Karpas-422 (cell line): Measurements from ENCODE around the gene RND2. TPM values are rescaled to one million over a fixed set of nuclear protein-coding genes. Genes with fewer than 3 reads are reported as not detected.
"Not testable (repeated sequence)": the region's sequence is repeated elsewhere in the genome, so short reads cannot be mapped to it uniquely, and the experiment has no call there.

Experiments
- DNase-seq: peaks from one replicate; pipeline ENCODE4 v3.0.0-alpha.2; 2015
- H2AFZ ChIP-seq: fragments of 200-600 bp; sonication (generic); 2 replicates; pipeline ENCODE4 v1.6.1; 2014; ENCODE audit warnings: antibody characterized with exemption, low read length, mixed read lengths
- H3K27ac ChIP-seq: fragments of 200-600 bp; sonication (generic); 2 replicates; pipeline ENCODE4 v1.5.1; 2014; ENCODE audit warnings: mild to moderate bottlenecking, low read length, moderate library complexity
- H3K27me3 ChIP-seq: fragments of 200-600 bp; sonication (generic); 2 replicates; pipeline ENCODE4 v1.6.1; 2014; ENCODE audit warnings: low read length, mixed read lengths
- H3K36me3 ChIP-seq: fragments of 200-600 bp; sonication (generic); 2 replicates; pipeline ENCODE4 v1.6.1; 2014; ENCODE audit warnings: low read length, mixed read lengths; ENCODE audit not compliant: insufficient read depth
- H3K4me1 ChIP-seq: fragments of 200-600 bp; sonication (generic); 2 replicates; pipeline ENCODE4 v1.6.1; 2014; ENCODE audit warnings: mild to moderate bottlenecking, low read length, mixed read lengths
- H3K4me2 ChIP-seq: fragments of 200-600 bp; sonication (generic); 2 replicates; pipeline ENCODE4 v1.6.1; 2014; ENCODE audit warnings: low read length, low read depth, mild to moderate bottlenecking; ENCODE audit not compliant: poor library complexity, severe bottlenecking
- H3K4me3 ChIP-seq: fragments of 200-600 bp; sonication (generic); 2 replicates; pipeline ENCODE4 v1.5.1; 2014; ENCODE audit warnings: mild to moderate bottlenecking, antibody characterized with exemption, low read length, mixed read lengths
- H3K79me2 ChIP-seq: fragments of 200-600 bp; sonication (generic); 2 replicates; pipeline ENCODE4 v1.6.1; 2014; ENCODE audit warnings: mild to moderate bottlenecking, low read length, mixed read lengths
- H3K9ac ChIP-seq: fragments of 200-600 bp; sonication (generic); 2 replicates; pipeline ENCODE4 v1.6.0; 2014; ENCODE audit warnings: low read length
- H3K9me2 ChIP-seq: fragments of 200-600 bp; sonication (generic), shearing (Covaris generic); replicated peaks from 2 replicates; pipeline ENCODE4 v1.6.0; 2014; ENCODE audit warnings: mild to moderate bottlenecking, low read length, moderate library complexity; ENCODE audit not compliant: insufficient read depth
- H3K9me3 ChIP-seq: fragments of 300-700, 200-600 bp; sonication (generic); 2 replicates; pipeline ENCODE4 v1.6.1; 2014; ENCODE audit warnings: low read length, mixed read lengths
- H4K20me1 ChIP-seq: fragments of 200-600 bp; sonication (generic); 2 replicates; pipeline ENCODE4 v1.6.1; 2014; ENCODE audit warnings: mild to moderate bottlenecking, antibody characterized with exemption, low read length, low read depth; ENCODE audit not compliant: insufficient read depth
- total RNA-seq: library from RNA; depleted of rRNA; stranded (reverse); fragments of >200 nt; shearing (Covaris generic); gene quantifications from 2 replicates; pipeline ENCODE4 v1.2.3, GENCODE V29; 2014; ENCODE audit warnings: low replicate concordance

RND2 gene
- total RNA-seq, 1 experiment from 2014 or later, result 0.30 TPM

DNA sequence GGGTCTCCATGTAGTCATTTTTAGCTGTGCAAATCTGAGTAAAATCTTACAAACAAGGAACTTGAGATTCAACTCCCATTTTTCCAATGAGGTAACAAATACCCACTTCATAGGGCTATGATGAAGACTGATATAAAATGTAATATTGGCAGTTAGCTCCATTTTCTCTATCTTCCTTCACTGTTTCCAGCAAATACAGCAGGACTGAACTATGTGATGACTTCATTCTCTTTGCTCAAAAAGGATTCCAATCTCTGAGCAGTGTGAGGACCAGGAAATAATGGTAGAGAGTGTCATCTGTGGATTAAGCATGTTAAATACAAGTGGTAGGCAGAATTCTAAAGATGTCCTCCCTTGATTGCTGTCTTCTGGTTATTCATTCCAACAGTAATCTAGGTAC is 18.3 kb downstream of the RND2 start:
- no peak for DNase-seq
- Histone ChIP-seq H3K27me3 (no peaks in the 10 kb centered on the region), H3K36me3 (peaks cover 16% of the 10 kb centered on the region; the same call in 1 of the 2 replicates)

DNA sequence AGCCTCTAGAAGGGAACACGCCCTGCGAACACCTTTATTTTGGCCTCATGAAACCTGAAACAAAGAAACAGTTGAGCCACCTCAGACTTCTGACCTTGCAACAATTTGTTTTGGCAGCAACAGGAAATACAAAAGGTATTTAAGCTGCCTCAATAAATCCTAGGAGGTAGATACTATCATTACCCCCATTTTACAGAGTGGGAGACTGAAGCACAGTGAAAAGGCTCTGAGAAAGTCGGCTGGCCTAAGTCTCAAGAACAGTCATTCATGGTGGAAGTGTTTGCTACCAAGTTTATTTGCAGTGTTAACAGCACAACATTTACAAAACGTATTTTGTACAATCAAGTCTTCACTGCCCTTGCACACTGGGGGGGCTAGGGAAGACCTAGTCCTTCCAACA is 19.0 kb downstream of the RND2 start:
- Histone ChIP-seq H3K4me1 (peaks cover 26% of the 10 kb centered on the region), H3K27me3 (no peaks in the 10 kb centered on the region), H3K36me3 (peaks cover 21% of the 10 kb centered on the region; the same call in 1 of the 2 replicates), H2AFZ (no peak overlapping the region), H3K9me2 (no peaks in the 10 kb centered on the region), H3K4me3 (no peak overlapping the region), H3K9ac (no peak overlapping the region), H3K79me2 (no peaks in the 10 kb centered on the region), H4K20me1 (no peaks in the 10 kb centered on the region), H3K27ac (no peak overlapping the region), H3K9me3 (no peaks in the 10 kb centered on the region), H3K4me2 (no peak overlapping the region)
- DNase-seq, result no peak

More for the DNA sequence above, 18.3 kb downstream of the RND2 start:
- Histone ChIP-seq H3K4me2 (no peak overlapping the region), H3K79me2 (no peaks in the 10 kb centered on the region), H3K9me2 (no peaks in the 10 kb centered on the region), H3K4me1 (peaks cover 26% of the 10 kb centered on the region), H2AFZ (no peak overlapping the region), H3K9me3 (no peaks in the 10 kb centered on the region), H3K9ac (no peak overlapping the region), H4K20me1 (no peaks in the 10 kb centered on the region), H3K4me3 (no peak overlapping the region), H3K27ac (no peak overlapping the region)

DNA sequence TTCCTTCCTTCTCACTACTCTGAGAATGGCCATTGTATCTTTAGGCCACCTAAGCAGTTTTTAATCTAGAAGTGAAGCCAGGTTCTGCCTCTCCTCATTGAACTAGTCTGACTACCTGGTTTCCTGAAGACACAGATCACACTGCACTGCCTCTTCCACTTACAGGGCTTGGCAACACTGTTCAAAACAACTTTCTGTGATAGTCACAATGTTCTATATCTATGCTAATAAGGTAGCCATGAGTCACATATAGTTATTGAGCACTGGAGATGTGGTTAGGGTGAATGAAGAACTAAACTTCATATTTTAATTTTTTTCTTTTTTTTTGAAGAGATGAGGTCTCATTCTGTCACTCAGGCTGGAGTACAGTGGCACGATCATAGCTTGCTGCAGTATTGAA is 26.9 kb downstream of the RND2 start:
- no peak overlapping the region for H3K27ac ChIP-seq
- no peaks in the 10 kb centered on the region for H3K79me2 ChIP-seq
- no peak for DNase-seq
- H3K4me3 ChIP-seq, result no peak overlapping the region
- H3K4me1 ChIP-seq, result no peaks in the 10 kb centered on the region
- H4K20me1 ChIP-seq, result no peaks in the 10 kb centered on the region
- H3K36me3 ChIP-seq, result peaks cover 50% of the 10 kb centered on the region; the same call in 1 of the 2 replicates
- no peak overlapping the region for H2AFZ ChIP-seq
- no peaks in the 10 kb centered on the region for H3K27me3 ChIP-seq
- no peak overlapping the region for H3K9ac ChIP-seq
- no peaks in the 10 kb centered on the region for H3K9me3 ChIP-seq
- H3K9me2 ChIP-seq, result no peaks in the 10 kb centered on the region
- no peak overlapping the region for H3K4me2 ChIP-seq

DNA sequence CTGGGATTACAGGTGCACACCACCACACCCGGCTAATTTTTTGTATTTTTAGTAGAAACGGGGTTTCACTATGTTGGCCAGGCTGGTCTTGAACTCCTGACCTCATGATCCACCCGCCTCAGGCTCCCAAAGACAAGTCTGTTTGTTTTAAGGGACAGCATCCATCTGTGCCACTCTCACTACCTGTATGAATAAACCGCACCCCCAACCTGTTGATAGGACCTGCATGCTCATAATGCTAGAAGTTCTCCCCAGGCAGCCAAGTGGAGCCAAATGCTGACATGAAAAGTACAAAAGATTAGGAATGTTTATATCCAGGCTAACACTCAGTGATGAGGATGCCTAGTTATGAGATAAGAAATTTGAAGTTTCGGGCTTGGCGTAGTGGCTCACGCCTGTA is 28.0 kb downstream of the RND2 start:
- H3K9me3 ChIP-seq, H3K4me1 ChIP-seq, H3K9me2 ChIP-seq, H3K27me3 ChIP-seq, H3K27ac ChIP-seq, H3K4me3 ChIP-seq, H2AFZ ChIP-seq, H3K4me2 ChIP-seq, H4K20me1 ChIP-seq, DNase-seq, H3K79me2 ChIP-seq, H3K9ac ChIP-seq: not testable (repeated sequence)
- peaks cover 46% of the 10 kb centered on the region; the same call in 1 of the 2 replicates for H3K36me3 ChIP-seq

DNA sequence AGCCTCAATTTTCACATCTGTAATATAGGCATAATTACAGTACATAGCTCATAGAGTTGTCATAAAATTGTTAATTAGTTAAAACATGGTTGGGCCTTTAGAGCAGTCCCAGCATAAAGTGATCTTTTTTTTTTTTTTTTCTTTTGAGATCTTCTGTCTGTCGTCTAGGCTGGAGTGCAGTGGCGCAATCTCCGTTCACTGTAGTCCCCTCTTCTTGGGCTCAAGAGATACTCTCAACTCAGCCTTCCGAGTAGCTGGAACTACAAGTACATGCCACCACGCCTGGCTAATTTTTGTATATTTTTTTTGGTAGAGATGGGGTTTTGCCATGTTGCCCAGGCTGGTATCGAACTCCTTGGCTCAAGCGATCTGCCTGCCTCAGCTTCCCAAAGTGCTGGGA is 31.0 kb downstream of the RND2 start:
- no peaks in the 10 kb centered on the region for H3K4me1 ChIP-seq
- no peak overlapping the region for H2AFZ ChIP-seq
- H3K4me2 ChIP-seq, result no peak overlapping the region
- no peak for DNase-seq
- H3K36me3 ChIP-seq, result peaks cover 34% of the 10 kb centered on the region; the same call in 1 of the 2 replicates
- no peaks in the 10 kb centered on the region for H3K79me2 ChIP-seq
- H4K20me1 ChIP-seq, result no peaks in the 10 kb centered on the region
- H3K9me2 ChIP-seq, result no peaks in the 10 kb centered on the region
- no peak overlapping the region for H3K27ac ChIP-seq
- H3K4me3 ChIP-seq, result no peak overlapping the region
- H3K27me3 ChIP-seq, result no peaks in the 10 kb centered on the region
- no peak overlapping the region for H3K9ac ChIP-seq
- no peaks in the 10 kb centered on the region for H3K9me3 ChIP-seq

DNA sequence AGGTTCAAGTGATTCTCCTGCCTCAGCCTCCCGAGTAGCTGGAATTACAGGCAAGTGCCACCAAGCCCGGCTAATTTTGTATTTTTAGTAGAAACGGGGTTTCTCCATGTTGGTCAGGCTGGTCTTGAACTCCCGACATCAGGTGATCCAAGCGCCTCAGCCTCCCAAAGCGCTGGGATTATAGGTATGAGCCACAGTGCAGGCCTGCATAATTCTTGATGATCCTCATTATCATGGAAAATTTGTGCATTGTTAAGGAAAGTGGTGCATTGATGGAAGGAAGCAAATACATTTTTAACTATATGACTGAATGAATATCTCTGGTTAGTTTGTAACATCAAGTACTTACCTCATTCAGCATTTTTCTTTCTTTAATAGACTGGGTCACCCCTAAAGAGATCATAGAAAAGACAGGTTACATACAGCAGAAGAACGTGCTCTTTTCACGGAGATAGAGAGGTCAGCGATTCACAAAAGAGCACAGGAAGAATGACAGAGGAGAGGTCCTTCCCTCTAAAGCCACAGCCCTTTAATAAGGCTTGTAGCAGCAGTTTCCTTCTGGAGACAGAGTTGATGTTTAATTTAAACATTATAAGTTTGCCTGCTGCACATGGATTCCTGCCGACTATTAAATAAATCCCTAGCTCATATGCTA is 38.1 kb downstream of the RND2 start:
- Histone ChIP-seq H3K4me3 (no peak overlapping the region), H3K9ac (no peak overlapping the region), H3K9me3 (no peaks in the 10 kb centered on the region), H4K20me1 (no peaks in the 10 kb centered on the region), H3K36me3 (peaks cover 21% of the 10 kb centered on the region; the same call in 1 of the 2 replicates), H2AFZ (no peak overlapping the region), H3K27ac (no peak overlapping the region), H3K4me1 (no peaks in the 10 kb centered on the region), H3K27me3 (no peaks in the 10 kb centered on the region), H3K79me2 (no peaks in the 10 kb centered on the region), H3K4me2 (no peak overlapping the region), H3K9me2 (no peaks in the 10 kb centered on the region)
- DNase-seq, result no peak

DNA sequence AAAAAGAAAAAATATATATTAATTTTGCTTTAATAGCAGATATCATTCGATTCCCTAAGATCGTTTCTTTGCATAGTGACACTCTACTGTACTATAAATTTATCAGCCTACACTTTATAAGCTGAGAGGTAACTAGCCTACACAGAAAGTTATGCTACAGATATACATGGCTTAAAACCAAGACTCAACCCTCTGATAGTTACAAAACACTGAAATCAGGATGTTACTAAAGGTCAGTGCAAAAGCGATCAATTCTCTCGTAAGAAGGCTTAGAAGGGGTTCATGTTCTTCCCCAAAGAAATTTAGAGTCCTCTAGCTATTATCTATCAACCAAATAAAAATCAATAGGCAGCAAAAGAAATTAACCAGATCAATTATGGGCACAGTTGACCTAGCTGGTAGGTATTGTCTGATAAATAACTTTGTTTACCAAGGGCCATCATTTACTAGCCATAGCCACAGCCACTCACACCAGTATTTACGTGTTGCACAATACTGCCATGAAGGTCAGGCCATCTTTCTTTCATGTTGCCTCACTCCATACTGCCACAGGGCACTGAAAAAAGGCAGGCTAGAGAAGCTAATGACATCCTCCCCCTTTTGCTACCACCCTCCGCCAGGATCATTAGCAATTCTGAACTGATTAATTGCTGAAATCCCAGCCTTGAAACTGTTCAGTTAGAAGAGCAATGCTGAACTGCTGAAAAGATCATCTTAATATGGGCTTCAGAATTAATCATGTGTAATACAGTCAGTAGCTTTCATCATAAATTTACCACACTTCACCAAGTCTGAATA is 43.7 kb downstream of the RND2 start:
- H2AFZ ChIP-seq, result no peak overlapping the region
- H3K79me2 ChIP-seq, result peaks cover 3% of the 10 kb centered on the region; the same call in 1 of the 2 replicates
- no peak overlapping the region for H3K9ac ChIP-seq
- H4K20me1 ChIP-seq, result no peaks in the 10 kb centered on the region
- H3K27ac ChIP-seq, result no peak overlapping the region
- peaks cover 32% of the 10 kb centered on the region for H3K36me3 ChIP-seq
- H3K27me3 ChIP-seq, result no peaks in the 10 kb centered on the region
- no peaks in the 10 kb centered on the region for H3K9me2 ChIP-seq
- H3K4me3 ChIP-seq, result no peak overlapping the region
- no peak overlapping the region for H3K4me2 ChIP-seq
- H3K4me1 ChIP-seq, result no peaks in the 10 kb centered on the region
- H3K9me3 ChIP-seq, result no peaks in the 10 kb centered on the region
- DNase-seq, result no peak

DNA sequence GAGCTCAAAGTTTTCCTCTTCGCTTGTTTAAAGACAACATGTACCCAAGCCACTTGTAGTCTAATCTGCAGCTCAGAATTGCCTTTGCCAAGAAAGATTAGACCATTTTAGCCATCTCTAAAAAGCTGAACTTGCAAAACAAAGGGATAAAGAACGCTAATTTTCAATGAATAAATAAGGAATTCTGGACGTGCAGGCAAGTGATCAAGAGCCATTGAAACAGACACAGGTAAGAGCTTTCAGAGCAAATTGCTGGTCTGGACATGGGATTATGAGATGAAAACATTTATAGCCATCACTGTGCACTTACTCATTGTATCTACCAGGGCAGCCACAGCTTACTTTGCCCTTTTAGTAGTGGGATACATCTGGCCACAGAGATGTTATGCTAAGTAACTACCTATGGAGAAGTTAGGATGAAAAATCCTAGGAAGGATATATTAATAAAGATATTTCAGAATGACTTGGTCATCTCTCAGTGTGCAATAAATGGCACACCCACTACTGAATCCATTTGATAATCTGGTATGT is 44.4 kb downstream of the RND2 start:
- no peaks in the 10 kb centered on the region for H3K9me3 ChIP-seq
- no peaks in the 10 kb centered on the region for H4K20me1 ChIP-seq
- no peaks in the 10 kb centered on the region for H3K27me3 ChIP-seq
- H3K79me2 ChIP-seq, result peaks cover 3% of the 10 kb centered on the region; the same call in 1 of the 2 replicates
- DNase-seq, result no peak
- peaks cover 37% of the 10 kb centered on the region for H3K36me3 ChIP-seq
- H2AFZ ChIP-seq, result no peak overlapping the region
- no peak overlapping the region for H3K9ac ChIP-seq
- no peaks in the 10 kb centered on the region for H3K9me2 ChIP-seq
- no peak overlapping the region for H3K4me3 ChIP-seq
- no peak overlapping the region for H3K27ac ChIP-seq
- no peaks in the 10 kb centered on the region for H3K4me1 ChIP-seq
- no peak overlapping the region for H3K4me2 ChIP-seq
